Measurements from ENCODE around the gene ZNF521.

- no peak for TF ChIP-seq EZH2phosphoT487 (IDR thresholded peaks at IDR 0.05; ENCODE audit: borderline replicate concordance, low read length)
- TF ChIP-seq CTCF (conservative IDR thresholded peaks at IDR 0.05; ENCODE audit: low read depth, low read length) = no peak
- no peak for TF ChIP-seq EZH2 (IDR thresholded peaks at IDR 0.05; ENCODE audit: low read length, unreplicated experiment)
Observed at GRCh38 chr18:25279556-25279955, 72.4 kb downstream of the ZNF521 start.
